ENCODE measurements around the gene CDCA7L.
"Not testable (repeated sequence)": the region's sequence is repeated elsewhere in the genome, so short reads cannot be mapped to it uniquely, and the experiment has no call there.

Gene CDCA7L

GRCh38 chr7:21887779-21888178, 57.9 kb downstream of the CDCA7L start:
- TF ChIP-seq, protein P1, sequence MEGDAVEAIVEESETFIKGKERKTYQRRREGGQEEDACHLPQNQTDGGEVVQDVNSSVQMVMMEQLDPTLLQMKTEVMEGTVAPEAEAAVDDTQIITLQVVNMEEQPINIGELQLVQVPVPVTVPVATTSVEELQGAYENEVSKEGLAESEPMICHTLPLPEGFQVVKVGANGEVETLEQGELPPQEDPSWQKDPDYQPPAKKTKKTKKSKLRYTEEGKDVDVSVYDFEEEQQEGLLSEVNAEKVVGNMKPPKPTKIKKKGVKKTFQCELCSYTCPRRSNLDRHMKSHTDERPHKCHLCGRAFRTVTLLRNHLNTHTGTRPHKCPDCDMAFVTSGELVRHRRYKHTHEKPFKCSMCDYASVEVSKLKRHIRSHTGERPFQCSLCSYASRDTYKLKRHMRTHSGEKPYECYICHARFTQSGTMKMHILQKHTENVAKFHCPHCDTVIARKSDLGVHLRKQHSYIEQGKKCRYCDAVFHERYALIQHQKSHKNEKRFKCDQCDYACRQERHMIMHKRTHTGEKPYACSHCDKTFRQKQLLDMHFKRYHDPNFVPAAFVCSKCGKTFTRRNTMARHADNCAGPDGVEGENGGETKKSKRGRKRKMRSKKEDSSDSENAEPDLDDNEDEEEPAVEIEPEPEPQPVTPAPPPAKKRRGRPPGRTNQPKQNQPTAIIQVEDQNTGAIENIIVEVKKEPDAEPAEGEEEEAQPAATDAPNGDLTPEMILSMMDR (IDR thresholded peaks at IDR 0.05; ENCODE audit: control extremely low read depth, extremely low read depth, low read depth, missing control alignments): no peak
- ChIA-PET CTCF (no interaction called here), POLR2A (no interaction called here)
- no peak for DNase-seq (ENCODE audit: extremely low spot score)

DNA sequence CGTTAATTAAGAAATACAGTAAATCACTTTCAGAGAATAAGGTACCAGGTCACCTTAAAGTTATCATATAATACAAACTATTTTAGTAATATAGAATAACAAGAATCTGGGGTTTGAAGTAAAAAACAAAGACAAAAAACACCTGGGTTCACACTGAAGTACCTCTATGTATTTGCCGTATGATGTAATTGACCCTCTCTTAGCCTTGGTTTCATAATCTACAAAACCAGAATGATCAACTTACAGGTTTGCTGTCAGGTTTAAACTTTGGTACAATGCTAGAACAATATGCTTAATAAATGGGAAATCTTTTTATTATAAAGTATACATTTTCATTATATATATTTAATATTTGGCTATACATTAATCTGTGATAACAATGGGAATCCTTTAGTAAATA, 58.3 kb downstream of the CDCA7L start:
- ChIA-PET POLR2A (no interaction called here), CTCF (no interaction called here)
- no peak for DNase-seq (ENCODE audit: extremely low spot score)
- TF ChIP-seq, protein P1 (IDR thresholded peaks at IDR 0.05; ENCODE audit: control extremely low read depth, extremely low read depth, low read depth, missing control alignments): no peak

DNA sequence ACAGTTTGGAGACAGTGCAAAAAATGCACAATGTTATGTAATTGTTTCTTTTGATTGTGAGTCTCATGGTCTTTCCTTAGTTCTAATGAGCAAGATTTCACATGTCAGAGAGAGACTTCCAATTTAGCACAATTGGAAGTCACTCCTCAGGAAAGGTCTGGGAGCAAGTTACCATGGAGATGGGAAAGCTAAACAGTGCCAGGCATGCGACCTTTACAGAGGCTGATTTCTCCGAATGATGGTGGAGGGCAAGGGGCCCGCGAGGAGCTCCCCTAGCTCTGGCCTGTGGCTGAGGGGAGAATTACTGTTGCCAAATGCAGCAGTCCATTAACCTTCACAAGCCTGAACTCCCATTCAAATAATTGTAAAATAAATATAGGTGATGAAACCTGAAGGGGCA, 59.3 kb downstream of the CDCA7L start:
- ChIA-PET POLR2A (no interaction called here), CTCF (no interaction called here)
- TF ChIP-seq, protein P1 (IDR thresholded peaks at IDR 0.05; ENCODE audit: control extremely low read depth, extremely low read depth, low read depth, missing control alignments): no peak
- no peak for DNase-seq (ENCODE audit: extremely low spot score)

GRCh38 chr7:21884496-21884895, 61.2 kb downstream of the CDCA7L start:
- TF ChIP-seq, protein P1 (IDR thresholded peaks at IDR 0.05; ENCODE audit: control extremely low read depth, extremely low read depth, low read depth, missing control alignments): no peak
- CTCF ChIA-PET: no interaction called here
- POLR2A ChIA-PET: no interaction called here
- no peak for DNase-seq (ENCODE audit: extremely low spot score)

DNA sequence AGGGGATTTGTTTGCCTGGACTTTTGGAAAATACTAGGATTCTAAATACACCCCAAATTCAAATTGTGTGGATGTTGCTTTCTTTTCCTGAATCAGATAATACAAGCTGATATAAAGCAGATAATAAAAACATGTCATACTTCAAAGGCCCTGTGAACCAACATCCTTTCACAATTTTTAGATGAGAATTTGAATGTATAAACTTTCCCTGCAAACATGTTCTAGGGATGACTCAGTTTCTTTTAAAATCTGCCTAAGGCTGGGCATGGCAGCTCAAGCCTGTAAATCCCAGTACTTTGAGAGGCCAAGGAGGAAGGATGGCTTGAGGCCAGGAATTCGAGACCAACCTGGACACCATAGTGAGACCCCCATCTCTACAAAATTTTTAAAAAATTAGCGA, 62.2 kb downstream of the CDCA7L start:
- DNase-seq (ENCODE audit: extremely low spot score); POLR2A ChIA-PET: not testable (repeated sequence)
- CTCF ChIA-PET: interaction anchor here (0.9 kb wide), 1 partner anchor 11 kb away, joined by 5 read pairs; no protein-coding TSS in a partner anchor

GRCh38 chr7:21883069-21883468, 62.6 kb downstream of the CDCA7L start:
- TF ChIP-seq, protein P1 (IDR thresholded peaks at IDR 0.05; ENCODE audit: control extremely low read depth, extremely low read depth, low read depth, missing control alignments): no peak
- ChIA-PET POLR2A (no interaction called here), CTCF (interaction anchor here (0.9 kb wide), 1 partner anchor 11 kb away, joined by 5 read pairs; no protein-coding TSS in a partner anchor)
- no peak for DNase-seq (ENCODE audit: extremely low spot score)

DNA sequence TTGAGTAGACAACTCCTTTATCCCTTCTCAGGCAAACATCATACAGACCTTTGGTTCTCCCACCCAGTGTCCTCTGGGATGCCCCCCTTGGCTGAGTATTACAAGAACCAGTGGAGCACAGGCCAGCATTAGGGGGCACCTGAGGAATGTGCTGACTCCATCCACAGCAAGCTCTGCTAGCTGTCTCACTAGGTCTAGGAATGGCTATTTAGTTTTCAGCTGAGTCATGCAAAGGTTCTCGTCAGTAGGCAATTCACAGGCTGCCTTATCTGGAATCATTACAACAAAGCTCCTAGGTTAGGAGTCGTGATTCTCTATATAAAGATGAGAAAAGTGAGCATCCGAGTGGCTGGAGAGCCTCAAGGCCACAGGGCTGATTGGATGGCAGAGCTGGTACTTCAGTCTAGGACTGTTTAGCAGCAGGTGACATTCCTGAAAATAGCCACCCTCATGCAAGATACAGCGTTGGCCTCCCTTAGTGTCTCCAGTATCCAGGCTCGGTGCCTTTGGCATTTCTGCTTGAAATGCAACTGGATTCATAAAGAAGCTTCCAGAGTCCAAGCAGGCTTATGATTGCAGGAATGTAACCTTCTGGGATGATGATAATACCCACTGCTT, 75.8 kb downstream of the CDCA7L start:
- no peak for DNase-seq (ENCODE audit: extremely low spot score)
- TF ChIP-seq, protein P1 (IDR thresholded peaks at IDR 0.05; ENCODE audit: control extremely low read depth, extremely low read depth, low read depth, missing control alignments): no peak
- ChIA-PET CTCF (interaction anchor here (1.3 to 1.4 kb wide), 3 partner anchors 11 to 131 kb away, joined by 3 to 5 read pairs (median 3); no protein-coding TSS in a partner anchor), POLR2A (no interaction called here)

Measured in GM10248 (cell line).